ENCODE data around the gene PPP1R13B. TPM values are rescaled to one million over a fixed set of nuclear protein-coding genes. Genes with fewer than 3 reads are reported as not detected.
A peak's percentile ranks its signal among the peaks of the same experiment; 100 is the strongest.
"Not testable (repeated sequence)": the region's sequence is repeated elsewhere in the genome, so short reads cannot be mapped to it uniquely, and the experiment has no call there.

PPP1R13B gene
- total RNA-seq, 3 donors from 2014 or later, result 6.8 to 11.8 (median 9.7) TPM

DNA sequence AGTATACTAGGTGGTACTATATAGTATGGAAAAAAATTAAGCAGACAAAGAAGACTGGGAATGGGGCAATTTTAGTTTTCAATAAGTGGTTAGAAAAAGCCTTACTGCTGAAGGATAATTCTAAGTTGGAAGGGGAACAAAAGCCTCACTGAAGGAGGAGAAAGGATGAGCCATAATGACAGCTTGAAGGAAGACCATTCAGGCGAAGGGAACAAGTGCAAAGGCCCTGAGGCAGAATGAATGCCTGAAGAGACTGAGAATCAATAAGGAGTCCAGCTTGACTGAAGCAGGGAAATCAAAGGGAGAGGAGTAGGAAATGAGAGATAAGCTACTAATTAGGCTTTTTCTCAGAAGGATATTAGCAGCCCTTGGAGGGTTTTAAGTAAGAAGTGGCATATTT, 28.5 kb downstream of the PPP1R13B start:
- no peaks in the 10 kb centered on the region for H3K27me3 Mint-ChIP-seq (ENCODE audit: low read depth)
- H3K9me3 Mint-ChIP-seq, result no peaks in the 10 kb centered on the region
- no peak for ATAC-seq
- no peak for DNase-seq
- H3K4me3 Mint-ChIP-seq, result no peak overlapping the region
- H3K36me3 Mint-ChIP-seq (ENCODE audit: insufficient read depth), result no peaks in the 10 kb centered on the region
- H3K4me1 Mint-ChIP-seq (ENCODE audit: low read depth), result peaks cover 40% of the 10 kb centered on the region

DNA sequence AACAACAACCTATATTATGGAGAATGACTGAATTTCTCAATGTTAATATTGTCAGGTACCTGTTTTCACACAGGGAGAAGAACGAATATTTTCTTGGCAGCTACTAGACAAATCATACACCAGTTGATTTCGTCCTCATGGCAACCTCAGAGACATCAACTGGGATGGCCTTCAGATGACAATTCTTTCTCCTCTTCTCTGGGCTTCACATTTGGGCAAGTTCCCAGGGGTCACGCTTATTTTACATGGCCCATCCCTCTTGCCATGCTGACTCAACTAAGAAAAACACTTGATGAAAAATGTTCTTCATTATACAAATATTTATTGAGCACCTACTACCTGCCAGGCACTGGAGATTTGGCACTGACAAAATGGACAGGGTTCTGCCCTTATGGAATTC, 29.0 kb downstream of the PPP1R13B start:
- H3K27me3 Mint-ChIP-seq (ENCODE audit: low read depth), result no peaks in the 10 kb centered on the region
- no peak for DNase-seq
- H3K4me1 Mint-ChIP-seq (ENCODE audit: low read depth), result peaks cover 40% of the 10 kb centered on the region

DNA sequence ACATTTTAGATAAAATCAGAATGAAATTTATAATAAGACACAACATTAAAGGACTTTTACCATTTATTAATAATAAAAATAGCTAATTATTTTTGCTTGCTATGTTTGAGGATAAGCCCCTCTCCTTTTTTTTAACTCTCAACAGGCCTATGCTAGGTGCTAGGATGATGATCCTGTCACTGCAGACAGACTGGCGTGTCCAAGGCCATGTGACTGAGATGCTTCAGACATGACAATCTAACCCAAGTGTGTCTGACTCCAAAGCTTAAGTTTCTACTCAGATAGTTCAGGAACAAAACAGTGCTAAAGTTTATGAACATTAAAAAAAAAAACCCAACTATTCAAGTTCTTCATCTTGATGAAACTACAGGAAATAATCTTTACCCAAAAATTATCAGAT, 29.8 kb downstream of the PPP1R13B start:
- H3K4me3 Mint-ChIP-seq, result no peak overlapping the region
- peaks cover 40% of the 10 kb centered on the region for H3K4me1 Mint-ChIP-seq (ENCODE audit: low read depth)
- no peak for ATAC-seq
- no peaks in the 10 kb centered on the region for H3K36me3 Mint-ChIP-seq (ENCODE audit: insufficient read depth)
- no peaks in the 10 kb centered on the region for H3K27me3 Mint-ChIP-seq (ENCODE audit: low read depth)
- no peaks in the 10 kb centered on the region for H3K9me3 Mint-ChIP-seq
- no peak for DNase-seq

More for the DNA sequence above, 29.0 kb downstream of the PPP1R13B start:
- Mint-ChIP-seq H3K36me3 (ENCODE audit: insufficient read depth) (no peaks in the 10 kb centered on the region), H3K4me3 (no peak overlapping the region), H3K9me3 (no peaks in the 10 kb centered on the region)
- ATAC-seq, result no peak

DNA sequence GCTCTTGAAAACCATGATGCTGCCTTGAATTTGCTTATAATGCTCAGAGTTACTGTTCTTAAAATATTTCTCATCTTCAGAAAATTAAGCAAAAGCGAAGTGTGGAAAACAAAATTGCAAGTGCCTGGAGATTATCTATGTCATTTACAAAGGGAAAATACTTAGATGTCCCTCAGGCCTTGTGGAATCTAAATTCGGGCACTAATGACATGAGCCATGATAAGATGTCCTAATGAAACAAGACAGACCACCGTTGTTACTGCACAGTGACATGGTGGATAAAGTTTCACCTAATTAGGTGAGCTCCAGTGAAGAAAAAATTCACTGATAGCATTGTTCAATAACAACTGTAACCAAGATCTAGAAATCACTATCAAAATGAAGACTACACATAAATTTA, 30.4 kb downstream of the PPP1R13B start:
- no peak for ATAC-seq
- H3K4me3 Mint-ChIP-seq, result no peak overlapping the region
- H3K27me3 Mint-ChIP-seq (ENCODE audit: low read depth), result no peaks in the 10 kb centered on the region
- no peaks in the 10 kb centered on the region for H3K9me3 Mint-ChIP-seq
- no peak for DNase-seq
- no peaks in the 10 kb centered on the region for H3K36me3 Mint-ChIP-seq (ENCODE audit: insufficient read depth)
- H3K4me1 Mint-ChIP-seq (ENCODE audit: low read depth), result peaks cover 40% of the 10 kb centered on the region

DNA sequence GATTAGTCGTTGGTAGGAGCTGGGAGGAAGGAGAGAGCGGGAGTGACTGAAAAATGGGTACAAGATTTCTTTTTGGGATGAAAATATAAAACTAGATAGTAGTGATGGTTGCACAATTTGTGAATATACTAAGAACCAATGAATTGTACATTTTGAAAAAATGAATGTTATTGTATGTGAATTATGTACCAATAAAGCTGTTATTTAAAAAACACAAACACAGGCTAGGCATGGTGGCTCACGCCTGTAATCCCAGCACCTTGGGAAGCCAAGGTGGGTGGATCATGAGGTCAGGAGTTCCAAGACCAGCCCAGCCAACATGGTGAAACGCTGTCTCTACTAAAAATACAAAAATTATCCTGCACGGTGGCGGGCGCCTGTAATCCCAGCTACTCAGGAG, 32.1 kb downstream of the PPP1R13B start:
- no peaks in the 10 kb centered on the region for H3K9me3 Mint-ChIP-seq
- H3K4me1 Mint-ChIP-seq (ENCODE audit: low read depth), result peaks cover 30% of the 10 kb centered on the region
- no peak overlapping the region for H3K4me3 Mint-ChIP-seq
- H3K36me3 Mint-ChIP-seq (ENCODE audit: insufficient read depth), result no peaks in the 10 kb centered on the region
- DNase-seq (no peak), ATAC-seq (no peak)
- no peaks in the 10 kb centered on the region for H3K27me3 Mint-ChIP-seq (ENCODE audit: low read depth)

DNA sequence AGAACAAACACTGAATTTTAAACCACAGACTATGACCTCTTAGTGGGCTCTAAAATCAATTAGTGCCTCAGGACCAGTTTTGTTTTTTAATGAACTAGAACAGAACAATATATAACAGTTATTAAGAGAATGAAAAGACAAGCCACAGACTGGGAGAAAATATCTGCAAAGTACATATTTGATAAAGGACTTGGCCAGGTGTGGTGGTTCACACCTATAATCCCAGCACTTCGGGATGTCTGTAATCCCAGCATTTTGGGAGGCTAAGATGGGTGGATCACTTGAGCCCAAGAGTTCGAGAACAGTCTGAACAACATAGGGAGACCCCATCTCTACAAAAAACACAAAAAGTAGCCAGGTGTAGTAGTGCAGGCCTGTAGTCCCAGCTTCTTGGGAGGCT, 36.2 kb downstream of the PPP1R13B start:
- Mint-ChIP-seq H3K9me3 (no peaks in the 10 kb centered on the region), H3K27me3 (ENCODE audit: low read depth) (no peaks in the 10 kb centered on the region), H3K4me3 (no peak overlapping the region), H3K4me1 (ENCODE audit: low read depth) (peaks cover 7% of the 10 kb centered on the region), H3K36me3 (ENCODE audit: insufficient read depth) (no peaks in the 10 kb centered on the region)
- no peak for ATAC-seq
- no peak for DNase-seq

DNA sequence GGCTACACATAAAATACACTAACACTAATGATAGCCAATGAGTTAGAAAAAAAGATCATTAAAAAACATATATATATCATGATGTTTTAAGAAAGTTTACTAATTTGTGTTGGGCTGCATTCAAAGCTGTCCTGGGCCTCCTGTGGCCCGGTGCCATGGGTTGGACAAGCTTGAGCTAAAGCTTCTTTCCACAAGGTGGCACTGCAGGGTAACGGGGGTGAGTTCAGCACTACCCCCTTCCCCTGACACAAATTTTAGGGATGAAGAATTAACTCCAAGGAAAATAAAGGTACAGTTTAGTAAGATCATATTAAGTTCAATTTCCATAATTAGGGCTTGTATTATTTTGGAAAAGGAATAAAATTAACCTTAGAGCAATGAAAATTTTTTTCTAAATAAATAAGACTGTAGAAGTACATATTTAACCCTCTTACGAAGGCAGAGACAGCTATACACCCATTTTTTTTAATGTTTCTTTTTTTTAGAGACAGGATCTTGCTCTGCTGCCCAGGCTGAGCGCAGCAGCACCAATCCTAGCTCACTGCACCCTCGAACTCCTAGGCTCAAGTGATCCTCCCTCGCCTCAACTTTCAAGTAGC, 38.9 kb downstream of the PPP1R13B start:
- Mint-ChIP-seq H3K4me1 (ENCODE audit: low read depth) (peaks cover 8% of the 10 kb centered on the region), H3K27me3 (ENCODE audit: low read depth) (no peaks in the 10 kb centered on the region), H3K9me3 (no peaks in the 10 kb centered on the region), H3K36me3 (ENCODE audit: insufficient read depth) (no peaks in the 10 kb centered on the region), H3K4me3 (no peak overlapping the region)
- peak; percentile 65 for DNase-seq
- ATAC-seq, result peak; percentile 84 to 92

DNA sequence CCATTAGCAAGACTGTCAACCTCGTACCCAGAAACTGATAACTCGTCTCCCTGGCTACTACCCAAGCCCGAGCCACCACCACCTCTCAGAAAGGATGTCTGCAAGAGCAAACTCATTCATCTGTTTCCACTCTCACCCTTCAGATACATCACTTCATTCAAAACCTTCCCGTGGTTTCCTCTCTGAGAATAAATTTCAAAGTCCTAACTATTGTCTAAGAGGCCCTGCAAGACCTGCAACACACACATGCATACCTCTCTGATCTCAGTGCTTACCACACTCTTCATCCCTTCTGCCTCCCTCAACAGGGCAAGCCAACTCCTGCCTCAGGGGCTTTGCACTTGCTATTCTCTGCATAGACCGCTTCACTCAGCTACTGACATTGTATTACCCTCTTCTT, 40.6 kb downstream of the PPP1R13B start:
- no peaks in the 10 kb centered on the region for H3K9me3 Mint-ChIP-seq
- H3K36me3 Mint-ChIP-seq (ENCODE audit: insufficient read depth), result no peaks in the 10 kb centered on the region
- H3K4me1 Mint-ChIP-seq (ENCODE audit: low read depth), result peaks cover 10% of the 10 kb centered on the region
- no peaks in the 10 kb centered on the region for H3K27me3 Mint-ChIP-seq (ENCODE audit: low read depth)
- DNase-seq (no peak), ATAC-seq (peak in 1 of 2 donors; percentile 18)
- no peak overlapping the region for H3K4me3 Mint-ChIP-seq

DNA sequence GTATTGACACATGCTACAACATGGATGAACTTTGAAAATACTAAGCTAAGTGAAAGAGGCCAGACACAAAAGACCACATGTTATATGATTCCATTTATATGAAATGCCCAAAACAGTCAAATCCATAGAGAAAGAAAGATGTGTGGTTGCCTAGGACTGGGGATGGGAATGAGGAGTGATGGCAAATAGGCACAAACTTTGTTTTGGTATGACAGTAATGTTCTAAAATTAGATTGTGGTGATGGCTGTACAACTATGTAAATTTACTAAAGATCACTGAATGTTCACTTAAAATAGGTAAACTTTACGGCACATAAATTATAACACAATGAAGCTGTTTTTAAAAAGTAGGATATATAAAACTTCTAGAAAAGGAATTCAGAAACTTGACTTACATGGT, 41.7 kb downstream of the PPP1R13B start:
- Mint-ChIP-seq H3K4me3 (no peak overlapping the region), H3K9me3 (no peaks in the 10 kb centered on the region), H3K36me3 (ENCODE audit: insufficient read depth) (no peaks in the 10 kb centered on the region), H3K4me1 (ENCODE audit: low read depth) (peaks cover 12% of the 10 kb centered on the region), H3K27me3 (ENCODE audit: low read depth) (no peaks in the 10 kb centered on the region)
- DNase-seq (no peak), ATAC-seq (no peak)

DNA sequence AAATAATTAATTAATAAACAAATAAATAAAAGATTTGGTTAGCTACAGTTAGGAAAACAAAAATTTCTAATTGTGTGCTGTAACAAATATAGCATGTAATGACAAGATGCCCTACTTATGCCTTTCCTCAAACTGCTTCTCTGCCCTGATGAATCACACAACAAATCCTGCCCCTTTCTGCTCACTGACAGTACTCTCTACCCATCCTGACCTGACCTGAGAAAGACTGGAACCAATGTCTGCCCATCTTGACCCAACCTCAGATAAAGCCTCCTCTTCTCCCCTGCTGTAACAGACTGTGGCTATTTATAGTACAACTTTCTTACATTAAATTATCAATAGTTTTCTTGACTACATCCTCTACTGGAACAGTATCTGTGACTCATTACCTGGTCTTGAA, 43.7 kb downstream of the PPP1R13B start:
- peaks cover 12% of the 10 kb centered on the region for H3K4me1 Mint-ChIP-seq (ENCODE audit: low read depth)
- H3K36me3 Mint-ChIP-seq (ENCODE audit: insufficient read depth), result no peaks in the 10 kb centered on the region
- H3K4me3 Mint-ChIP-seq, result no peak overlapping the region
- ATAC-seq (no peak), DNase-seq (no peak)
- H3K27me3 Mint-ChIP-seq (ENCODE audit: low read depth), result no peaks in the 10 kb centered on the region
- H3K9me3 Mint-ChIP-seq, result no peaks in the 10 kb centered on the region

DNA sequence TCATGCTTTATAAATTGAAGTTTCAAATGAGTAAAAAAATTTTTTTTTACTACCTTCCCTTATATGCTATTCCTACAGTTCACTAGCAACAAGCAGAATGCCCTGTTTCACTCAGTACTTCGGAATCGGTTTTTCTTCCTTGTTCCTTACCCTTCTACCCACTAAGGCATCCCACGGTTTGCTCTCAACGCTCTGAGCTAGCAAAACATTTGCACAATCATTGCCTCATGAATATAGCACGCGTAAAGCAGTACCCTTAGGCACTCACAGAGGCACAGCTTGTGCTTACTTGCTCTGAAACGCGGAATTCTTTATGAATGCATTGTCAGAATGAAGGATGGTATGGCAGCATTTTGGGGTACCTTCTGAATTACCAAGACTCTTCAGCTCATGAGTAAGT, 45.0 kb downstream of the PPP1R13B start:
- Mint-ChIP-seq H3K36me3 (ENCODE audit: insufficient read depth) (no peaks in the 10 kb centered on the region), H3K4me3 (no peak overlapping the region), H3K9me3 (no peaks in the 10 kb centered on the region), H3K4me1 (ENCODE audit: low read depth) (peaks cover 12% of the 10 kb centered on the region), H3K27me3 (ENCODE audit: low read depth) (no peaks in the 10 kb centered on the region)
- no peak for ATAC-seq
- no peak for DNase-seq

DNA sequence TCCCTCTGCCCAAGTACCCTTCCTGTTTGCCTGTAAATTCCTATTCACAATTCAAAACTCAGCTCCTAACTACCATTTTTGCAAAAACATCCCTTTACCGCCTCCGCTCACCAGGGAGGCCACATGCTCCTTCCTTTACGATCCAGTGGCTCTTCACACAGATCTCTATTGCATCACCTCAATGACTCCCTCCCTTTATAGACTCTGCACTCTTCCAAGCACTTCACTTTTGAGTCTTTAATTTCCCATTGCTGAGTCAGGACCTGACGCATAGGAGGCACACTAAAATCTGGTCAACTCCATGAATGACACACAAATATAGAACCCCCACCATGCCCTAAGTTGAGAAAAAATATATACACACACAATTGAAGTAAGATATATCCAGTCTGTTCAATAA, 45.9 kb downstream of the PPP1R13B start:
- Mint-ChIP-seq H3K27me3 (ENCODE audit: low read depth) (no peaks in the 10 kb centered on the region), H3K9me3 (no peaks in the 10 kb centered on the region), H3K4me3 (no peak overlapping the region), H3K4me1 (ENCODE audit: low read depth) (peaks cover 5% of the 10 kb centered on the region), H3K36me3 (ENCODE audit: insufficient read depth) (peaks cover under 1% of the 10 kb centered on the region)
- DNase-seq, result no peak
- no peak for ATAC-seq

DNA sequence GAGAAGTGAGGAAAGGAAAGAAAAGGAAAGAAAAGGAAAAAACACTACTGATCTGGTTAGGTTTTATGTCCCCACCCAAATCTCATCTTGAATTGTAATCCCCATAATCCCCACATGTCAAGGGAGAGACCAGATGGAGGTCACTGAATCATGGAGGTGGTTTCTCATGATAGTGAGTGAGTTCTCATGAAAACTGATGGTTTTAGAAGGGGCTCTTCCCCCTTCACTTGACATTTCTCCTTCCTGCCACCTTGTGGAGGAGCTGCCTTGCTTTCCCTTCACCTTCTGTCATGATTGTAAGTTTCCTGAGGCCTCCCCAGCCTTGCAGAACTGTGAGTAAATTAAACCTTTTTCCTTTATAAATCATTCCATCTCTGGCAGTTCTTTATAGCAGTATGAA, 54.2 kb downstream of the PPP1R13B start:
- not testable (repeated sequence) for DNase-seq

DNA sequence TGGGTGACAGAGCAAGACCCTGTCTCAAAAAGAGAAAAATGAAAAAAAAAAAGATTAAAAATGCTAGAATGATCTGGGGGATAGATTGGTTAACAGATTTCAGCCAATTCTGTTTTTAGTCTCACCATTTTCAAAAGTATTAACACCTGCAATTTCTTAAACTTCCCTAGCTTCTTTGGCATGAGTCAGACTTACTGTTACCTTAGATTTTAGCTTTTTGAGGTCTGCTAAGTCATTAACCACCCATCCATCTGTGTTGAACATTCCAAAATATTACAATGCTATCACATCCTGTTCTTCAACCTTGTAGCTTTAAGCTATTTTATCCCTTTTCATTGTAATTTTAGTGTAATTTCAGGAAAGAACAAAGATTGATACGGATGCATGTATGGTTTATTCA, 59.3 kb downstream of the PPP1R13B start:
- H3K4me1 Mint-ChIP-seq (ENCODE audit: low read depth), result no peaks in the 10 kb centered on the region
- H3K27me3 Mint-ChIP-seq (ENCODE audit: low read depth), result no peaks in the 10 kb centered on the region
- no peak overlapping the region for H3K4me3 Mint-ChIP-seq
- peaks cover 8% of the 10 kb centered on the region for H3K36me3 Mint-ChIP-seq (ENCODE audit: insufficient read depth)
- H3K9me3 Mint-ChIP-seq, result no peaks in the 10 kb centered on the region
- DNase-seq (no peak), ATAC-seq (no peak)

More for the DNA sequence above, 54.2 kb downstream of the PPP1R13B start:
- H3K36me3 Mint-ChIP-seq (ENCODE audit: insufficient read depth), result peaks cover 15% of the 10 kb centered on the region
- not testable (repeated sequence) for H3K9me3 Mint-ChIP-seq; ATAC-seq; H3K4me1 Mint-ChIP-seq (ENCODE audit: low read depth); H3K27me3 Mint-ChIP-seq (ENCODE audit: low read depth); H3K4me3 Mint-ChIP-seq

DNA sequence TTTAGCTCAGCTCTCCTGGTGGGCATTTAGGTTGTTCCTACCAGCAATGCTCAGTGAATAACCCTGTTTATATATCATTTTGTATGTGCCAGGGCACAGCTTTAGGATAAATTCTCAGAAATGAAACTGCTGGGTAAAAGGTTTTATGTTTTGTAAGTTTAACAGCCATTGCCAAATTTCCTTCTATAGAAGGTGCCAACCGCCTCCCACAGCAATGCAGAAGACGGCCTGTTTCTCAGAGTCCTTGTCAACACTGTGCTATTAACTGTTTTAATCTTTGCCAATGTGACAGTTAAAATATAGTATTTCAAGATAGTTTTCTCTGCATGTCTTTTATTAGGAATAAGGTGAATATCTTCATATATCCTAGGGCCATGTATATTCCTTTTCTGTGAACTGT, 65.0 kb downstream of the PPP1R13B start:
- H3K4me1 Mint-ChIP-seq (ENCODE audit: low read depth), result no peaks in the 10 kb centered on the region
- DNase-seq (no peak), ATAC-seq (no peak)
- H3K4me3 Mint-ChIP-seq, result no peak overlapping the region
- no peaks in the 10 kb centered on the region for H3K27me3 Mint-ChIP-seq (ENCODE audit: low read depth)
- H3K9me3 Mint-ChIP-seq, result no peaks in the 10 kb centered on the region
- H3K36me3 Mint-ChIP-seq (ENCODE audit: insufficient read depth), result peaks cover 7% of the 10 kb centered on the region

DNA sequence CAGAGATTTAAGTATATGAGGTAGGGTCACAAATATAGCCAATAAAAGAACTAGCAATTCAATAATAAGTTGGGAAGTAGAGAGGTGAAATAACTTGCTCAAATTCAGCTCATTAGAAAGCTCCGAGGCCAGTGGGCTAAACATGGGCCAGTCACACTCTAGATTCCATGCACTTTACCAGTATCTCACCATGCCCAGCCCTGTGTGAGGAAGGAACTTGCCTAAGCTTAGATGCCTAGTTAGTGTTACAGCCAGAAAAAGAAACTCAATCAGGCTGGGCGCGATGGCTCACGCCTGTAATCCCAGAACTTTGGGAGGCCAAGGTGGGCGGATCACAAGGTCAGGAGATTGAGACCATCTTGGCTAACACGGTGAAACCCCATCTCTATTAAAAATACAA, 71.1 kb downstream of the PPP1R13B start:
- not testable (repeated sequence) for H3K27me3 Mint-ChIP-seq (ENCODE audit: low read depth); DNase-seq; ATAC-seq; H3K4me1 Mint-ChIP-seq (ENCODE audit: low read depth); H3K4me3 Mint-ChIP-seq; H3K9me3 Mint-ChIP-seq
- H3K36me3 Mint-ChIP-seq (ENCODE audit: insufficient read depth), result peaks cover 31% of the 10 kb centered on the region
